ENCODE results near the gene ZNF516. TPM values are rescaled to one million over a fixed set of nuclear protein-coding genes. Genes with fewer than 3 reads are reported as not detected.

The ZNF516 gene
- total RNA-seq, 1 donor from 2014 or later: 1.6 TPM

- Mint-ChIP-seq H3K27me3 (peaks cover 68% of the 10 kb centered on the region), H3K27ac (peak overlapping the region; percentile 30)
These were observed 4.2 kb downstream of the ZNF516 start for GRCh38 chr18:76490670-76491472.

GRCh38 chr18:76490033-76490432 is 5.0 kb downstream of the ZNF516 start:
- Mint-ChIP-seq H3K4me3 (peak overlapping the region; percentile 80), H3K4me1 (peaks cover 29% of the 10 kb centered on the region), H3K36me3 (ENCODE audit: low read depth) (peaks cover 4% of the 10 kb centered on the region), H3K27me3 (peaks cover 65% of the 10 kb centered on the region), H3K27ac (no peak overlapping the region), H3K9me3 (no peaks in the 10 kb centered on the region)
- intact Hi-C loops (cut with micrococcal nuclease): loop anchor here (5.0 to 10.0 kb wide), 3 partner anchors 78 to 1278 kb away; partner anchors contain the start of gene TSHZ1
- DNase-seq: no peak

More at GRCh38 chr18:76490670-76491472, 4.2 kb downstream of the ZNF516 start:
- Mint-ChIP-seq H3K9me3 (no peaks in the 10 kb centered on the region), H3K36me3 (ENCODE audit: low read depth) (peaks cover 6% of the 10 kb centered on the region), H3K4me3 (peak overlapping the region; percentile 80), H3K4me1 (peaks cover 31% of the 10 kb centered on the region)
- peak; percentile 81 for DNase-seq
- intact Hi-C loops (cut with micrococcal nuclease): loop anchor here (5.0 to 10.0 kb wide), 3 partner anchors 79 to 1279 kb away; partner anchors contain the start of gene TSHZ1

- no peak for DNase-seq
- no peak overlapping the region for H3K4me3 Mint-ChIP-seq
- H3K27ac Mint-ChIP-seq: no peak overlapping the region
- peaks cover 62% of the 10 kb centered on the region for H3K27me3 Mint-ChIP-seq
- peaks cover 4% of the 10 kb centered on the region for H3K36me3 Mint-ChIP-seq (ENCODE audit: low read depth)
- peaks cover 25% of the 10 kb centered on the region for H3K4me1 Mint-ChIP-seq
- intact Hi-C loops (cut with micrococcal nuclease): no loop called here
- no peaks in the 10 kb centered on the region for H3K9me3 Mint-ChIP-seq
These were observed 6.0 kb downstream of the ZNF516 start for GRCh38 chr18:76489081-76489480.

GRCh38 chr18:76488190-76488589 is 6.9 kb downstream of the ZNF516 start:
- Mint-ChIP-seq H3K27ac (no peak overlapping the region), H3K4me3 (no peak overlapping the region), H3K27me3 (peaks cover 56% of the 10 kb centered on the region), H3K36me3 (ENCODE audit: low read depth) (peaks cover 2% of the 10 kb centered on the region), H3K4me1 (peaks cover 17% of the 10 kb centered on the region), H3K9me3 (no peaks in the 10 kb centered on the region)
- intact Hi-C loops (cut with micrococcal nuclease): no loop called here
- DNase-seq: no peak

GRCh38 chr18:76487782-76488181 is 7.3 kb downstream of the ZNF516 start:
- Mint-ChIP-seq H3K27me3 (peaks cover 53% of the 10 kb centered on the region), H3K27ac (no peak overlapping the region), H3K9me3 (no peaks in the 10 kb centered on the region), H3K36me3 (ENCODE audit: low read depth) (peaks cover 2% of the 10 kb centered on the region), H3K4me3 (no peak overlapping the region), H3K4me1 (peaks cover 14% of the 10 kb centered on the region)
- DNase-seq: peak; percentile 49
- intact Hi-C loops (cut with micrococcal nuclease): no loop called here

- intact Hi-C loops (cut with micrococcal nuclease): no loop called here
- DNase-seq: peak; percentile 36
- H3K4me1 Mint-ChIP-seq: peaks cover 7% of the 10 kb centered on the region
- peaks cover 47% of the 10 kb centered on the region for H3K27me3 Mint-ChIP-seq
- H3K36me3 Mint-ChIP-seq (ENCODE audit: low read depth): no peaks in the 10 kb centered on the region
- no peaks in the 10 kb centered on the region for H3K9me3 Mint-ChIP-seq
- no peak overlapping the region for H3K4me3 Mint-ChIP-seq
- no peak overlapping the region for H3K27ac Mint-ChIP-seq
These were observed 8.0 kb downstream of the ZNF516 start for GRCh38 chr18:76487070-76487469.

- Mint-ChIP-seq H3K4me3 (no peak overlapping the region), H3K9me3 (no peaks in the 10 kb centered on the region), H3K4me1 (peaks cover 4% of the 10 kb centered on the region), H3K27ac (no peak overlapping the region), H3K27me3 (peaks cover 45% of the 10 kb centered on the region), H3K36me3 (ENCODE audit: low read depth) (no peaks in the 10 kb centered on the region)
- DNase-seq: no peak
- intact Hi-C loops (cut with micrococcal nuclease): no loop called here
These were observed 8.5 kb downstream of the ZNF516 start for GRCh38 chr18:76486574-76486973.

GRCh38 chr18:76486038-76486437 is 9.0 kb downstream of the ZNF516 start:
- no peaks in the 10 kb centered on the region for H3K9me3 Mint-ChIP-seq
- H3K36me3 Mint-ChIP-seq (ENCODE audit: low read depth): no peaks in the 10 kb centered on the region
- peak; percentile 4 for DNase-seq
- H3K4me3 Mint-ChIP-seq: no peak overlapping the region
- intact Hi-C loops (cut with micrococcal nuclease): no loop called here
- H3K27me3 Mint-ChIP-seq: peaks cover 45% of the 10 kb centered on the region
- H3K27ac Mint-ChIP-seq: no peak overlapping the region
- peaks cover 4% of the 10 kb centered on the region for H3K4me1 Mint-ChIP-seq

GRCh38 chr18:76484749-76485387 is 10.2 kb downstream of the ZNF516 start:
- intact Hi-C loops (cut with micrococcal nuclease): no loop called here
- DNase-seq: no peak

GRCh38 chr18:76483780-76484179 is 11.3 kb downstream of the ZNF516 start:
- Mint-ChIP-seq H3K27me3 (peaks cover 26% of the 10 kb centered on the region), H3K36me3 (ENCODE audit: low read depth) (no peaks in the 10 kb centered on the region), H3K27ac (no peak overlapping the region), H3K9me3 (no peaks in the 10 kb centered on the region), H3K4me3 (no peak overlapping the region), H3K4me1 (no peaks in the 10 kb centered on the region)
- intact Hi-C loops (cut with micrococcal nuclease): no loop called here
- no peak for DNase-seq

More at GRCh38 chr18:76484749-76485387, 10.2 kb downstream of the ZNF516 start:
- Mint-ChIP-seq H3K27me3 (peaks cover 34% of the 10 kb centered on the region), H3K36me3 (ENCODE audit: low read depth) (no peaks in the 10 kb centered on the region), H3K27ac (no peak overlapping the region), H3K4me1 (no peaks in the 10 kb centered on the region), H3K9me3 (no peaks in the 10 kb centered on the region), H3K4me3 (no peak overlapping the region)

- Mint-ChIP-seq H3K9me3 (no peaks in the 10 kb centered on the region), H3K36me3 (ENCODE audit: low read depth) (no peaks in the 10 kb centered on the region), H3K27me3 (peaks cover 24% of the 10 kb centered on the region), H3K27ac (no peak overlapping the region), H3K4me1 (no peaks in the 10 kb centered on the region), H3K4me3 (no peak overlapping the region)
- no peak for DNase-seq
- intact Hi-C loops (cut with micrococcal nuclease): no loop called here
These were observed 11.9 kb downstream of the ZNF516 start for GRCh38 chr18:76482971-76483691.

GRCh38 chr18:76482267-76482666 is 12.8 kb downstream of the ZNF516 start:
- no peaks in the 10 kb centered on the region for H3K36me3 Mint-ChIP-seq (ENCODE audit: low read depth)
- intact Hi-C loops (cut with micrococcal nuclease): no loop called here
- peaks cover 23% of the 10 kb centered on the region for H3K27me3 Mint-ChIP-seq
- H3K9me3 Mint-ChIP-seq: no peaks in the 10 kb centered on the region
- H3K4me1 Mint-ChIP-seq: peaks cover 1% of the 10 kb centered on the region
- H3K4me3 Mint-ChIP-seq: no peak overlapping the region
- H3K27ac Mint-ChIP-seq: no peak overlapping the region
- DNase-seq: no peak

- H3K4me1 Mint-ChIP-seq: peaks cover 5% of the 10 kb centered on the region
- no peak overlapping the region for H3K4me3 Mint-ChIP-seq
- intact Hi-C loops (cut with micrococcal nuclease): no loop called here
- no peaks in the 10 kb centered on the region for H3K9me3 Mint-ChIP-seq
- no peak overlapping the region for H3K27ac Mint-ChIP-seq
- H3K27me3 Mint-ChIP-seq: peaks cover 23% of the 10 kb centered on the region
- DNase-seq: no peak
- no peaks in the 10 kb centered on the region for H3K36me3 Mint-ChIP-seq (ENCODE audit: low read depth)
These were observed 14.1 kb downstream of the ZNF516 start for GRCh38 chr18:76480913-76481312.

All from activated CD4-positive, alpha-beta T cell treated with anti-CD3 and anti-CD28 coated beads, Interleukin-2, amount 10 ng/mL, durations not matched to agents 24 days and 14 days (primary cell).